Type B pancreatic cell (in vitro differentiated cells): ENCODE data around the gene GCC1. TPM values are rescaled to one million over a fixed set of nuclear protein-coding genes. Genes with fewer than 3 reads are reported as not detected.
A peak's percentile ranks its signal among the peaks of the same experiment; 100 is the strongest.
"Not testable (repeated sequence)": the region's sequence is repeated elsewhere in the genome, so short reads cannot be mapped to it uniquely, and the experiment has no call there.

Source experiments
- DNase-seq: peaks from one replicate; pipeline ENCODE4 v3.0.0; 2021; ENCODE audit warnings: mixed read lengths; ENCODE audit not compliant: unreplicated experiment; ENCODE audit errors: extremely low spot score
- H3K27ac Mint-ChIP-seq: 2 replicates; pipeline ENCODE4 v1.8.0; 2021; ENCODE audit warnings: mild to moderate bottlenecking, mixed read lengths
- H3K27me3 Mint-ChIP-seq: 2 replicates; pipeline ENCODE4 v1.8.0; 2021; ENCODE audit warnings: mixed read lengths
- H3K36me3 Mint-ChIP-seq: 2 replicates; pipeline ENCODE4 v1.8.0; 2021; ENCODE audit warnings: mixed read lengths
- H3K4me1 Mint-ChIP-seq: one replicate; pipeline ENCODE4 v1.8.0; 2021; ENCODE audit warnings: mixed read lengths; ENCODE audit not compliant: unreplicated experiment
- H3K4me3 Mint-ChIP-seq: 2 replicates; pipeline ENCODE4 v1.8.0; 2021; ENCODE audit warnings: mild to moderate bottlenecking, mixed read lengths
- H3K9me3 Mint-ChIP-seq: 2 replicates; pipeline ENCODE4 v1.8.0; 2021; ENCODE audit warnings: mixed read lengths
- CTCF ChIP-seq: fragments of 200-600 bp; sonication (generic); conservative IDR thresholded peaks from 2 replicates; pipeline ENCODE4 v1.5.0; 2021; ENCODE audit warnings: antibody characterized with exemption, mild to moderate bottlenecking
- total RNA-seq: library from RNA; stranded (reverse); gene quantifications from 2 replicates; pipeline ENCODE4 v1.2.1, GENCODE V29; 2021; ENCODE audit warnings: low replicate concordance

Gene GCC1
- total RNA-seq, 1 donor from 2014 or later, result 15.6 TPM

- Mint-ChIP-seq H3K36me3 (no peaks in the 10 kb centered on the region), H3K9me3 (peaks cover 6% of the 10 kb centered on the region), H3K4me3 (no peak overlapping the region), H3K27me3 (peaks cover 6% of the 10 kb centered on the region), H3K4me1 (no peaks in the 10 kb centered on the region), H3K27ac (no peak overlapping the region)
- no peak for DNase-seq
- peak; percentile 57 for TF ChIP-seq CTCF
Observed at GRCh38 chr7:127550247-127550646, 35.1 kb downstream of the GCC1 start.

GRCh38 chr7:127546313-127546712 lies 39.1 kb downstream of the GCC1 start:
- Mint-ChIP-seq H3K27ac (no peak overlapping the region), H3K4me1 (no peaks in the 10 kb centered on the region), H3K4me3 (no peak overlapping the region), H3K36me3 (no peaks in the 10 kb centered on the region), H3K9me3 (peaks cover 6% of the 10 kb centered on the region), H3K27me3 (peaks cover 6% of the 10 kb centered on the region)
- no peak for DNase-seq
- no peak for TF ChIP-seq CTCF

DNA sequence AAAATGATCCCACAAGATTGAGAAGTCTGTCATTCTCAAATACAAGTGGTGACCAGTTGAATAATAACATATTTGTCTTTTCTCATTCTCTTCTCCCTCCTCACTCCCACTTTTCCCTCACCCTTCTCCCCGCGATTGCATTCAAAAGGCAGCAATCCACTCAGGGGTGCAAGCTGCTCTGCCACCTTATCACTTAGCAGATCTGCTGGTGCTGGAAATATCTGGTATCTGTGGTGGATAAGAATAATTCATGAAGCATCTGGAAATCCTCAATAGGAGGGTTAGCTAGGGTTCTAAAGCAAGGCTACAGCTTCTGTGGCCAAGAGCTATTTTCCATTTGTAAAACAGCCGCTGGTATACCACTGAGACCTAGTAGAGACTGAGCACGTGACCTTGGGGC lies 43.8 kb downstream of the GCC1 start:
- H3K27me3 Mint-ChIP-seq, result peaks cover 28% of the 10 kb centered on the region
- H3K9me3 Mint-ChIP-seq, result peaks cover 4% of the 10 kb centered on the region
- no peak overlapping the region for H3K27ac Mint-ChIP-seq
- H3K4me3 Mint-ChIP-seq, result no peak overlapping the region
- DNase-seq, result no peak
- TF ChIP-seq CTCF, result no peak
- H3K4me1 Mint-ChIP-seq, result no peaks in the 10 kb centered on the region
- H3K36me3 Mint-ChIP-seq, result no peaks in the 10 kb centered on the region

GRCh38 chr7:127540461-127540860 lies 44.9 kb downstream of the GCC1 start:
- not testable (repeated sequence) for H3K4me3 Mint-ChIP-seq

DNA sequence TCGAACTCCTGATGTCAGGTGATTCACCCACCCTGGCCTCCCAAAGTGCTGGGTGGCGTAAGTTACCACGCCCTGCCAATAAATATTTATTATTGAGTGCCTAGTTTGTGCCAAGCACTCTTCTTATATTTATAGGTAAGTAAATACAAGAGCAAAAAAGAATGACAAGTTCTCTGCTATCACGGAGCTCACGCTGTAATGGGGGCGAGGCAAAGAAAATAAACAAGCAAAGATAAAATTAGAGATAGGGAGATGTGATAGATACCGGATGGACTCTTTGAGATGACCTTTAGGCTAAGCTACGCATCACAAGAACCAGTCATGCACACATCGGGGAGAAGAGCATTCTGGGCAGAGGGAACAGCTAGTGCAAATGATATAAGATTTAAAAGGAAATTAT lies 46.3 kb downstream of the GCC1 start:
- Mint-ChIP-seq H3K36me3 (no peaks in the 10 kb centered on the region), H3K9me3 (peaks cover 4% of the 10 kb centered on the region), H3K27me3 (peaks cover 51% of the 10 kb centered on the region), H3K4me1 (no peaks in the 10 kb centered on the region), H3K4me3 (no peak overlapping the region), H3K27ac (no peak overlapping the region)
- TF ChIP-seq CTCF, result no peak
- DNase-seq, result no peak

More at GRCh38 chr7:127540461-127540860, 44.9 kb downstream of the GCC1 start:
- not testable (repeated sequence) for H3K4me1 Mint-ChIP-seq, H3K36me3 Mint-ChIP-seq, H3K9me3 Mint-ChIP-seq, H3K27ac Mint-ChIP-seq, DNase-seq
- peaks cover 39% of the 10 kb centered on the region for H3K27me3 Mint-ChIP-seq

- H3K36me3 Mint-ChIP-seq, result no peaks in the 10 kb centered on the region
- H3K4me1 Mint-ChIP-seq, result no peaks in the 10 kb centered on the region
- no peak for DNase-seq
- H3K27me3 Mint-ChIP-seq, result peaks cover 62% of the 10 kb centered on the region
- no peak for TF ChIP-seq CTCF
- H3K4me3 Mint-ChIP-seq, result peak overlapping the region; percentile 73
- H3K9me3 Mint-ChIP-seq, result peaks cover 4% of the 10 kb centered on the region
- H3K27ac Mint-ChIP-seq, result no peak overlapping the region
Observed at GRCh38 chr7:127536741-127537140, 48.7 kb downstream of the GCC1 start.
